GM19463 (cell line): ENCODE data around the gene DLG5.

Source experiments
- ATAC-seq: cut with Tn5 transposase; IDR thresholded peaks from one replicate; pipeline ENCODE4 v1.9.1; 2021; ENCODE audit warnings: mild to moderate bottlenecking, moderate library complexity; ENCODE audit not compliant: unreplicated experiment

Gene DLG5

DNA sequence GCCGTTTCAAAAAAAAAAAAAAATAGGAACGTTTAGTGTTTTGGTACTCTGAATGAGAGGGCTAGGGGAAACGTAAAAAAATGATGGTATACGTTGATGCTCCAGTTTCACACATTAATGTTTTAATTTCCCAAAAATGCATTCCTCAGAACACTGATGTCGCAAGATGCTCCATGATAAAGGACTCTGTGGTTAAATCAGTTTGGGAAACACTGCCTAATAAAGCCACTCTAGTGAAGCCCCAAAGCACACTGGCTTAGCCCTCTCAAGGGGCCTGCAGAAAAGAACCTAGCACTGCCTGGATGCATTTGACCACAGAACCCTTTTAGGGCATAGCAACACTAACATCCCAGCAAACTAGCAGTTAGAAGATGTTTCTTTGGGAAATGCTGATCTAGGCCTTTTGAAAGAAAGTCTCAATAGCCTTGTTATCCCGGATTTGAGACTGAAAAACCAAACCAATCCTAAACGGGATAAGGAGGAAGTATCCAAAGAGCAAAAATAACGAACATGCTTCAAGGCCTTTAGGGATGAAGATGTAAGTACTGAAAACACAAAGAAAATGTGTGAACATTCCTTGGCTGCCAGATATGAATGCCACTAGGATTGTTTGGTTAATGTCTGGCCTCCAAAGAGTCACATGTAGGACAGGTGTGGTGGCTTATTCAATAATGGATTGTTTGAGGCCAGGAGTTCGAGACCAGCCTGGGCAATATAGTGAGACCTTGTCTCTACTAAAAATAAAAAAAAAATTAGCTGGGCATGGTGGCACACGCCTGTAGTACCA lies 11.0 kb downstream of the DLG5 start:
- no peak for ATAC-seq

GRCh38 chr10:77913090-77913489 lies 13.5 kb downstream of the DLG5 start:
- no peak for ATAC-seq

- no peak for ATAC-seq
Observed at GRCh38 chr10:77912576-77912975, 14.0 kb downstream of the DLG5 start.

GRCh38 chr10:77911535-77912123 lies 14.9 kb downstream of the DLG5 start:
- ATAC-seq = no peak

DNA sequence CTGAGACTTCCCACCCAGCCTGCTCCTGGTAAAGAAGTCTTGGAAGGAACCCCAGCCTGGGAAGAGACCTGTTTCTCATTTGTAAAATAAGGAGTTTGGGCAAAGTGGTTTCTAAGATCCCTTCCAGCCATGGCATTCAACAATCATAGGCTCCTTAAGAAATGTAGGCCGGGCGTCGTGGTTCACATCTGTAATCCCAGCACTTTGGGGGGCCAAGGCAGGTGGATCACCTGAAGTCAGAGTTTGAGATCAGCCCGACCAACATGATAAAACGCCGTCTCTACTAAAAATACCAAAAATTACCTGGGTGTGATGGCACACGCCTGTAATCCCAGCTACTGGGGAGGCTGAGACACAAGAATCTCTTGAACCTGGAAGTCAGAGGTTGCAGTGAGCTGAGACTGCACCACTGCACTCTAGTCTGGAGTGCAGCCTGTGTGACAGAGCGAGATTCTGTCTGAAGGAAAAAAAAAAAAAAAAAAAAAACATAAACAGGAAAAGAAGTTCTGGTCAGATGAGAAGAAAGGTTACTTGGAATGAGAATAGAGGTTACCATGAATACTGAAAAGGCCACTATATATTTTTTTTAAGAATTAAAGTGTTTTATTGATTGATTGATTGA lies 15.9 kb downstream of the DLG5 start:
- no peak for ATAC-seq

- no peak for ATAC-seq
Observed at GRCh38 chr10:77909749-77910375, 16.7 kb downstream of the DLG5 start.

DNA sequence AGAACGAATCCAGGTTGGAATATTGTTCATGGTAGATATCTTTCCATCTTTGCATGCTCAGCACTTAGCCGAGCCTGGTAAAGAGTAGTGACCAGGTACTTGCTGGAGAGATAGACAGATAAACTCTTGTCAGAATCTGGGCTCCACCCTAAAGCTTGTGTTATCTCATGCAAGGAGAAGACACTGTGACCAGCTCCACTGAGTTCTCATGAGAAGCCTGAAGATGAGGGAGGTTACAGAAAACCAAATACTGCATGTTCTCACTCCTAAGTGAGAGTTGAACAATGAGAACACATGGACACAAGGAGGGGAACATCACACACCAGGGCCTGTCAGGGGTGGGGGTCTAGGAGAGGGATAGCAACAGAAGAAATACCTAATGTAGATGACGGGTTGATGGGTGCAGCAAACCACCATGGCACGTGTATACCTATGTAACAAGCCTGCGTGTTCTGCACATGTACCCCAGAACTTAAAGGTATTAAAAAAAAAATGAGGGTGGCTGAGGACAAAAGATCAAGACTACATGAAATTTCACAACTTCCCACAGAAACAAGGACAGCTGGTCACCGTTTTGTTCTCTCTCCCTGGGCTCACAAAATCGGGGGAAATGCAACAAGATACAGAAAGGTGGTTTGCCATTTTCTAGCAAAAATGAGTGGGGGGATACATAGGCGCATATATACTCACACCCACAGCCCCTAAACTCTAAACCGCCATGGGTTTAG lies 17.4 kb downstream of the DLG5 start:
- ATAC-seq = no peak

DNA sequence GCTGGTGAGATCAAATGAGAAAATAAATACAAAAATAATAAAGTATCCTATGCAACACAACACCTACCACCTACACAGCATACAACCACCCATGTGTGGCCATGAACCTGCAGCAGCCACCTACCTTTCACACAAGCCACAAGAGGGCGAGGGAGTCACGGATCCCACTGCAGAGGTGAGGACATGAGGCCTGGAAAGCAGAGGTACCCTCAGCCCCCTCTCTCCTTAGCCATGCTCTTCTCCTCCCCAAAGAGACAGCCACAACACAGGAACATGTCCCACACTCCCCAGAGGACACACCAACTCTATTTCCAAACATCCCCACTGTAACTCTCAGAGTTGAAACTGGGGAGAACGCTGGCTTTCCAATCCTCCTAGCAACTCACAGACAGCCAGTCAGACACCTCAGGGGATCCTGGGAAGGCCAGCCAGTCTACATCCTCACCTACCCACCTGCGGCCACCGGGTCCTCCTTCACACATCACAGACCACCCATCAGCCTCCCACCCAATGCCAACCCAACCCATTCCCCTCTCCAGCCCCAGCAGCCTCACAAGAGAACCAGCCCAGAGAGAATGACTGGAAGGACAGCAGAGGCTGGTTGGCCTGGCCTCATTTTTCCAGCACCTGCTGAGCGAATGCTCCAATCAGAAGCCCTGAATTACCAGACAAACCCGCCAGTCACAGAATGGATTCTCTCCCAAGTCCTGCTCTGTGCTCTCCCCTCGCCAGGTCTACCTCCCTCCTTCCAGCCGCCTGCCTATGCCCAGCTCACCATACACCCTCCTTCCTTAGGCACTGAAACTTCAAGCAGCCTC lies 18.4 kb downstream of the DLG5 start:
- ATAC-seq = no peak

DNA sequence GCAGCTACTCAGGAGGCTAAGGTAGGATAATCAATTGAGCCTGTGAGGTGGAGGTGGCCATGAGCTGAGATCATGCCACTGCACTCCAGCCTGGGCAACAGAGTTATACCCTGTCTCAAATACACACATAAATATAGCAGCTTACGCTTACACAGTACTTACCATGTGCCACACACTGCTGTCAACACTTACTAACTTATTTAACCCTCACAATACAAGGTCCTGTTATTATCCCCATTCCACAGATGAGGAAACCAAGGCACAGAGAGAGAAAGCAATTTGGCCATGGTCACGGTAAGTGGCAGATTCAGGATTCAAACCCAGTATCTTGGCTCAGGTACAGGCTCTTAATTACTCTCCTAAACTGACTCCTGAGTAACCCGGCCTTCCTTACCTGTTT lies 19.1 kb downstream of the DLG5 start:
- ATAC-seq = no peak

- ATAC-seq = no peak
Observed at GRCh38 chr10:77906951-77907421, 19.6 kb downstream of the DLG5 start.

DNA sequence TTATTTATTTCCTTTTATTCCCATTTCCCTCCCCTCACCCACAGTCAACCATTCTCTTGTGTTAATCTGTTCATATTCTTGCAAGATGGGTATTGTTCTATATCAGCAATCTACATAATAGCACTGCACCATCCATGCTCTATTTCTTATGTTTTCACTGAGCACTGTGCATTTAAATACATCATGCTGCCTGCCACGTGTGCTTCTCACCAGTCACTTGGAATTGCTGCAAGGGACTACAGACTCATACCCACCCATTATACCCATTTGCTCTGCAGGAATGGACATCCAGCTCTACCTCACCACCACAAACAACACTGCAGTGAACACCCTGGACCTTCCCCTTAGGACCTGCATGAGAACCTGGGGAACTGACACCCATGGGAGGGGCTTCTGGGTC lies 20.8 kb downstream of the DLG5 start:
- no peak for ATAC-seq

- ATAC-seq = no peak
Observed at GRCh38 chr10:77905086-77905748, 21.3 kb downstream of the DLG5 start.

GRCh38 chr10:77904100-77904840 lies 22.3 kb downstream of the DLG5 start:
- no peak for ATAC-seq

DNA sequence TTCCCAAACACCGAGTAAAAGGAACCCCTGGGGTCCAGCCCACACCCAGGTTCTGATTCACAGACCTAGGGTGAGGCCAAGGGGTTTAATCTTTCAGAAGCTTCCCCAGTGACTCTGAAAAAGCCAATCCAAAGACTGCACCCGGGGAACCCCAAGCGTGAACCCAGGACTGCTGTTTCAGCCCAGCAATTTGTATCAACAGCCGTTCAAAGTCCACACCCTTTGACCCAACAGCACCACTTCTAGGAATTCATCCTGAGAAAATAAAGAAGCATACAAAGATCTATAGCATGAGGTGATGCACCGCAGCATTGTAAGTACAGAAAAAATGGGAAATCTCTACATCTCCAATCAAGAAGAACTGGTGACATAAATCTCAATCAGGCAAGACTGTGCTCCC lies 24.4 kb downstream of the DLG5 start:
- ATAC-seq = no peak

DNA sequence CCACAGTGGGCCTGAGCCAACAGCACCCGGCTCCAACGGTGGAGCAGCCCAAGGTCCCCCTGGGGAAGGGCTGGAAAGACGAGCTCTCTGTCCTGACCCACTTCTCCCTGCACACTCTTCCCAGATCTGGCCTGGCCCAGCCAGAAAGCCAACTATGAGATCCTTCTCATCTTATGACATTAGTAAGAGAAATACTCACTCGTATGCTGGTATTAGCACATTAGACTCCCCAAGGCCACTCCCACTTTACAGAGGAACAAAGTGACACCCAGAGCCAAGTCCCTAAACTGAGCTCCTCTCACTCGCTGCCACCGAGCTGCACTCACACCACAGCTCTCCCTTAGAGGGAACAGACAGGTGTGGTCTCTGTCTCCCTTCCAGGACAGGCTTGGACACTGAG lies 24.8 kb downstream of the DLG5 start:
- ATAC-seq = no peak

DNA sequence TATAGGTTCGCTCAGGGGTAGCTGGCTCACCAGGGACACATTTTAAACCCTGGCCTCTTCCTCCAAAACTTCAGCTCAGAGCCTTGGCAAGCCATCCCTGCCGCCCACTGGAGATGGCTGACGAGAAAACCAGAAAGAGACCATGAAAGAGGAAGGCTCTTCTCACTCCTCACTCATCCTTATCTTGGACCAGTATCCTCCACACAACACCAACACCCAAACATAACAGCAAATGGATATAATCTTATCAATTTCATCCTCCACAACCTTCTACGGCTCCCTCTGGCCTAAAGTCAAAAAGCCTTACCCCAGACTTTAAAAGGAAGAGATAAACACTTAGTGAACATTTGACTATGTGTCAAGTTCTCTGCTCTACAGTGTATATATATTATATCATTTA lies 26.9 kb downstream of the DLG5 start:
- no peak for ATAC-seq

DNA sequence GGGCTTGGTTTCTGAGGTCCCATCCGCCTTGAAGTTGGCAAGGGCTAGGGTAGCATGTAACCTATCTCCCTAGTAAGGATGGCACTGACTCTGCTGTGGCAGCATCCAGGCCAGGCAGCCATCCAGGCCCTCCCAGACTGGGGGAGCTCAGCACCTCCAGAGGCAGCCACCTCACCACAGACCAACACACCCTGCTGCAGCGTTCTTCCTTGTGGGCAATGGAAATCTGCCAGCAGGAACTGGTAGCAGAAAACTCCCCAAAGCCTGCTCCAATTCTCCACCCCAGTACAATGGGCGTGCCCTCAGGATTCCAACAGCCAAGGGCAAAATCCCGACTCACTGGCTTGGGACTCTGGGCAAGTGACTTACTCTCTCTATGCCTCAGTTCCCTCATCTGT lies 27.5 kb downstream of the DLG5 start:
- no peak for ATAC-seq

DNA sequence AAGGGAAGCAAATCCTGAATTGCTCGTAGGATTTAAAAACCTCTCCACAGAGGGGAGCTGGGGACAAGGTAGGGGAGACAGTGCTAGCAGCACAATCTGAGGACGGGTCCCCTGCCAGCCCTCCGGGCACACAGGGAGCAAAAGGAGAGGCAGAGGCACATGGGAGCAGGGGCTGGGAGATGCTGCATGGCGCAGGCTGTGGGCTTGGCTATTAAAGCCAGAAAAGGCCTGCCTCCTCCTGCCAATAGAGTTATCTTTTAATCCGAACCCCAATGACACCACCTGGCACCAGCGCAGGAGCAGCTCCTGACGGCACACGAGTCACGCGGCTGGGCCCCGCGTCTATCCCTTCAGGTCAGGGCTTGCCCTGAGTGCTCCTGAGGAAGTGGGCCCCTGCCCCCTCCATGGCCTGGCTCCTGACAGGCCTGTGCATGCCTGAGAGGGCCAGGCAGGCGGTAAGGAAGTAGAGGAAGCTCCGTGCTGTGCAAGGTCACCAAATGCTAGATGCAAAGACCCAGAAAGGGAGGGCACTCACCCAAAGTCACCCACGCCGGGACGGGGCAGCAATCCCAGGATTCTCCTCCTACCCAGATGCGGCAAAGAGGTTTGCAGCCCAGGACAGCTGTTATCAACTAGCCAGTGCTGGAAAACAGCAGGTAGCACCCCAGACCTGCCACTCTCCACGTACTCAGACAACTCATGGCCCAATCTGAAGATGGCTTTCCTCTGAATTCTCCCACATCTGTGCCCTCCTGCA lies 28.1 kb downstream of the DLG5 start:
- ATAC-seq = peak; percentile 63
